HG03064 (cell line): ENCODE results near the gene UNC79.
A peak's percentile ranks its signal among the peaks of the same experiment; 100 is the strongest.
"Not testable (repeated sequence)": the region's sequence is repeated elsewhere in the genome, so short reads cannot be mapped to it uniquely, and the experiment has no call there.

Experiments used
- ATAC-seq: cut with Tn5 transposase; IDR thresholded peaks from one replicate; pipeline ENCODE4 v1.9.1; 2021; ENCODE audit warnings: low read depth; ENCODE audit not compliant: unreplicated experiment

UNC79 gene

DNA sequence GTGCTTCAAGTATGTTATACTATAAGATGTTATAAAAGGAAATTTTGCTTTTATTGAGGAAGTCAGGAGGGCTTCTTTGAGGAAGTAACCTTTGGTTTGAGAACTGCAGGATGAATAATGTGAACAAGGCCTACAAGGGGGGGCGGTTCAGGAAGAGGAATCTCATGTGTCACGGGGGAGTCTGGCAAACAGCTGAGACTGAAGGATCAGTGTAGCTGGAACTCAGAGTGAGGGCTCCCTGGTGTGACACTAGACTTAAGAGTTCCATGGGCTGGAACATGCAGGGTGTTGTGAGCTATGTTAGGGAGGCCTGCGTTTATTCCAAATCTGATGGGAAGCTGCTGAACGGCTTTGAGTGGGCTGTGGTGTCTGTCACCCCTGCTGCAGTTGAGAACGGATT is 62.3 kb downstream of the UNC79 start:
- no peak for ATAC-seq

DNA sequence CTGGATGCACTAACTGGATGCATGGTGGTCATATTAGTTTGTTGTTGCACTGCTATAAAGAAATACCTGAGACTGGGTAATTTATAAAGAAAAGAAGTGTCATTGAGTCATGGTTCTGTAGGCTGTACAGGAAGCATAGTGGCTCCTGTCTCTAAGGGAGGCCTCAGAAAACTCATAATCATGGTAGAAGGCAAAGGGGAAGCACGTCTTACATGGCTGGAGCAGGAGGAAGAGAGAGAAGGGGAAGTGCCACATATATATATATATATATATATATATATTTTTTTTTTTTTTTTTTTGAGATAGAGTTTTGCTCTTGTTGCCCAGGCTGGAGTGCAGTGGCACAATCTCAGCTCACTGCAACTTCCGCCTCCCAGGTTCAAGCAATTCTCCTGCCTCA is 62.9 kb downstream of the UNC79 start:
- not testable (repeated sequence) for ATAC-seq

DNA sequence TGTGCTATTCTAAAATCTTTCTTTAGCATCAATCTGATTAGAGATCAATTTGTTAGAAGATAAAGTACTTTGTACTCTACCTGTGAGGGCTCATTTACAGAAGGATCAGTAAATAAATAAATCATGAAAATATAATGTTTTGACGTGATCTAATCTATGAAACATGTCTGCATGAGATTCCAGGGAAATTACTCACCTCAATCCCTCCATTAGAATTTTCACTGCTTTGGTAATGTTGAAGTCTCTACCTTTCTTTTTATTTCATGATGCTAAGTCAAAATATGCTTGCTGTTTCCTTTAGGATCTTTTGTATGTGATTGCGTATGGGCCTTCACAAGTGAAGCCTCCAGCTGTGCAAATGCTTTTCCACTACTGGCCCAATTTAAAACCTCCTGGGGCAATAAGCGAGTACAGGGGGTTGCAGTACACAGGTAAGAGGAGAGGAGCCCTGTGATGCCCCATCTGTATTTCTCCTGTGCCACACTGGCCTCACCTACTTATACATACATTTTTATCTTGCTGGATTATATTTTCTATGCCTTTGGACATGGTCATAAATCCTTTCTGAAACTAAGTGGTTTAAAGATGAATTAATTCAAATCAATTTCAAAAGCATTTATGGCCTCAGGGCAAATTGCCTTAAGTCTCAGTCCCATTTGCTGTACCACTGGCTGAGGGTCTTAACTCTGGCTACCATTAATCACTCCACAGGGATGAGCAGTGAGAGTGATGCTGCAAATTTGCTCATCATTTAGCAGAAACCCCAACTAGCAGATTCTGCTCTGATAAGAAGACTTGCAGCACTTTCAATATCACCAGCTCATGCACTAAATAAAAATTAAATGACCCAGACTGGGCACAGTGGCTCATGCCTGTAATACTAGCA is 66.4 kb downstream of the UNC79 start:
- ATAC-seq = no peak

DNA sequence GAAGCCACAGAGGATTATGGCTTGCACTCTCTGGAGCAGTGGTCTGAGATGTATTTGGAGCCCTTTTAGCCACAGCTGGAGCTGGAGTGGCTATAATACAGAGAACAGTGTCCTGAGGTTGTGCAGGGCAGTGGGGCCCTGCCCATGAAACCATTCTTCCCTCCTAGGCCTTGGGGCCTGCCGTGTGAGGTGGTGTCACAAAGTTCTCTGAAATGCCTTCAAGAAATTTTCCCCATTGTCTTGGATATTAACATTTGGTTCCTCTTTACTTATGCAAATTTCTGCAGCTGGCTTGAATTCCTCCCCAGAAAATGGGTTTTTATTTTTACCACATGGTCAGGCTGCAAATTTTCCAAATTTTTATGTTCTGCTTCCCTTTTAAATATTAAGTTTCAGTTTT is 79.3 kb downstream of the UNC79 start:
- no peak for ATAC-seq

DNA sequence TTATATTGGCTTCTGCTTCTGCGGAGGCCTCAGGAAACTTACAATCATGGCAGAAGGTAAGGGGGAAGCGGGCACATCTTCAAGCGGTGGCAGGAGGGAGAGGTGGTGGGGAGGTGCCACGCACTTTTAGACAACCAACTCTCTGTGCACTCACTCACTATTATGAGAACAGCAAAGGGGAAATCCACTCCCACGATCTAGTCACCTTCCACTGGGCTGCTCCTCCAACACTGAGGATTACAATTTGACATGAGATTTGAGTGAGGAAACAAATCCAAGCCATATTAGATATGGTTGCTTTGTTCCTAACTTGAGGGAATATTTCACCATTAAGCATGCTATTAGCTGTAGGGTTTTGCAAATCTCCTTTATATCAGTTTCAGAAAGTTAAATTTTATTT is 80.3 kb downstream of the UNC79 start:
- ATAC-seq = no peak

DNA sequence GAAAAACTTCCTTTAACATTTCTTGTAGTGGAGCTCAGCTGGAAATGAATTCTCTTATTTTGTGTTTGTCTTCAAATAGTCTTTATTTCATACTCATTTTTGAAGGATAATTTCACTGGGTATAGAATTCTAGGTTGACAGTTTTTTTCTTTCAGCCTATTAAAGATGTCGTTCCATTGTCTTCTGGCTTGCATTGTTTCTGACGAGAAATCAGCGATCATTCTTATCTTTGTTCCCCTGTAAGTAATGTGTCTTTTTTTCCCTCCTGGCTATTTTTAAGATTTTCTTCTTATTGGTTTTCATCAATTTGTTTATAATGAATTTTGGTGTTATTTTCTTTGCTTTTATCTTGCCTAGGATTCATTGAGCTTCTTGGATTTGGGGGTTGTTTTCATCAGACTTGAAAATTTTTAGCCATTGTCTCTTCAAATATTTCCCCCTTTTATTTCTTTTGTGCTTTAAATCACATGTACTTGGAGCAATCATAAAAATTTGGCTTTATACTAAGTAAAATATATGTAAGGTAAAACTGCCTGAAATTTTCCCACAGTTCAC is 89.4 kb downstream of the UNC79 start:
- no peak for ATAC-seq

DNA sequence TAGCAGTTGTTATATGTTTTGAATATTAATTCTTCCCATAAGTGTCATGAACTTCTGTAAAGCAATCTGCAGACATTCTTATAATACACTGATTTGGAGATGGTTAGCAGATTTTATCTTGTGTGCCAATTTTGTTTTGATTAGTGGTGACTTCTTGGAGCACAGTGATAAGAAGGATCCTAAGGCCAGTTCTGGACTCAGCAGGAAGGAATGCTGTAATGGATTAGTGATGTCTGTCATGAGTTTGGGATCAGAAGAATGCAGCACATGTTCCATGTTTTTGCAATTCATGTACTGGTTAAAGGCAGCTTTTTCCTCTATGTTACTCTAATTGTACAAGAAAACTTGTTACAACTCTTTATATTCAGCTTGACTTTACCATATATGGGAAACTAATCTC is 91.5 kb downstream of the UNC79 start:
- ATAC-seq = no peak

DNA sequence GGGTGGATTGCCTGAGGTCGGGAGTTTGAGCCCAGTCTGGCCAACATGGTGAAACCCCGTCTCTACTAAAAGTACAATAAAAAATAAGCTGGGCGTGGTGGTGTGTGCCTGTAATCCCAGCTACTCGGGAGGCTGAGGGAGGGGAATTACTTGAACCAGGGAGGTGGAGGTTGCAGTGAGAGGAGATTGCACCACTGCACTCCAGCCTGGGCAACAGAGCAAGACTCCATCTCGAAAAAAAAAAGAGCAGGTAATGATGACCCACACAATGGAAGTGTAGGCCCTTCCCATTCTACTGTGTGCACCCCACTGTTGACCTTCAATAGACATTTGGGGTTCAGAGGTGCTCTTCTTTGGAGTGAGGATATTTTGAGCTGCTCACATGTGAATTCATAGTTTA is 94.5 kb downstream of the UNC79 start:
- not testable (repeated sequence) for ATAC-seq

DNA sequence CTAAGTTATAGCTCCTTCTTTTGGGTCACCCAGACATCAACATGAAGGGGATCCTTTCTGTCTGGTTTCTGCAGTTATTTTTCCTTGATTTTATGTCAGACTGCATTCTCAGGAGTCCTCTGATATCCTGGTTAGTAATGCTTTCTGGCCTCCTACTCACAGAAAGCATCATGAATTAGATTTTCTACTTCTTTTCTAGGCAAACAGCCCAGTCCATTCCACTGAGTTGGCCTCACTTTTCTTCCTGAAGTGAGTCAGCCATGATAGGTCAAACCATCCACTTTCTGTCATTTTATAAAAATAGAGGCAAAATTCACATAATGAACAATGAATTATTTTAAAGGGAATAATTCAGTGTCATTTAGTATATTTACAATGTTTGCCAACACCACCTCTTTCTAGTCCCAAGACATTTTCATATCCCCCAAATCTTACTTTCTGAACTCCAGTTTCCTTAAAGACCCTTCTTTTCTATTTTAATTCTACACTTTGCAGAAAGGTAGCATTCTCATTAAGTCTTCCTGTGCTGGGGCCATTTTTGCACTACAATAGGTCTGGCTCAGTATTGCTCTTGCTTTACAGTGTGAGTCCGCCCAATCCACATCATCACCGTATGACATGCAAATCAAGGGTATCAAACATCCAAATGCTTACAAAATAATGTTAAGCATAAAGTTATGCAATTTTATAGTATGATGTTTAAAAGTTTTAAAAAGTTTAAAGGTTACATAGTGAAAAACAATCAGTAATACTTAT is 95.1 kb downstream of the UNC79 start:
- no peak for ATAC-seq

DNA sequence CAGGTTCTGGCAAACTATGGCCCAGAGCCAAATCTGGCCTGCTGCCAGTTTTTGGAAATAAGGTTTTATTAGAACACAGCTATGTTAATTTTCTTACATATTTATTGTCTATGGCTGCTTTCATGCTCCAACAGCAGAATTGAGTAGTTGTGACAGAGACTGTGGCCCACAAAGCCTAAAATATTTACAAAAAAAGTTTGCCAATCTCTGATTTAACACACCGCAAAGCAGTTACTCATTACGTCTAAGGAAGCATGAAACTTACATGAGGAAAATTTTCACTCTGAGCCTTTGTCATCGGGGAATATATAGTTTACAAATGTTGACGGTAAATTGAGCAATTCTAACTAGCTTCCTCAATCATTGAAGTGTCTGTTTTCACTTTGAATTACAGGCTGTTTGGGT is 96.5 kb downstream of the UNC79 start:
- ATAC-seq = no peak

DNA sequence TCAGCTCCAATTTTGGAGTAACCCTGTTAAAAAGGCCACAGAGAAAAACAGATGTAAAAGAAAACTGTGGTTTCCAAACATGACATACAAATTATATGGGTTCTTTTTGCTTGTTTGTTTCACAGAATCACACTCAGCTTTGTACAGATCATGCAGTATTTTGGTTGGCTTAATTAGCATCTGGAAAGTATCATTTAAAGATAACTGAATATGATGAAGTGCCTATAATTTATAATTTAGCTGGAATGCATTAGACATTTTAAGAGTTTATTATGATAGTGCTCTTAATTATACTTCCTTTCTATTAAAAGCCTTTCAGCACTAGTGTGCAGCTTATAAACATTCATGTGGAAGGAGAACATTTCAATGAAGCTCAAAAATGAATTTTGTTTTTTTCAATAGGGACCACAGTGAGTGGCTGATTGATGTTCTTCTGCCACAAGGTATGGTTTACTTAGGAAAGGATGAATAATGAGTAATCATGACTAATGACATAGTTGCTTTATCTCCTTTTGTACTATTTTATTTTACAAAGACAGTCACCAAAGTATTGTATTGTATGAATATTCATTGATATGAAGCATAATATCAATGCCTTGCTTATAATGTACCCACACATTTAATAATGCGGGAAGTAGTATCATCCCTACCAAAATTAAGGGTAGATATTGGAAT is 98.3 kb downstream of the UNC79 start:
- no peak for ATAC-seq

DNA sequence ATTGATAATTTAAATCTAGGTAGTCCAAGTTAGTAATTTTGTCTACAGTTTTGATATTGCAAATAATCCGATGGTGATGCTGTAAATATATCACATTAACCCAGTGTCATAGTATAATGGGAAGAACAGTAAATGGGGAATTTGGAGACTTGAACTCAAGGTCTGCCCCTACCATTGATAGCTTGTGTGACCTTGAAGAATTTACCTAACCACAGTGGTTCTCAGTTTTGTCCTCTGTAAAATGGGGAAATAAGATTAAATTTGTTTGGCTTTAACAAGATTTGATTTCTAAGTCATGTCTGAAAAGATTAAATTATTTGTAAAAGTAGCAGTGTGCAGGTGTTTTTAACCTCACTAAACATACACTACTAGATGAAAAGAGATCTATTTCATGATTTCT is 100.9 kb downstream of the UNC79 start:
- no peak for ATAC-seq

DNA sequence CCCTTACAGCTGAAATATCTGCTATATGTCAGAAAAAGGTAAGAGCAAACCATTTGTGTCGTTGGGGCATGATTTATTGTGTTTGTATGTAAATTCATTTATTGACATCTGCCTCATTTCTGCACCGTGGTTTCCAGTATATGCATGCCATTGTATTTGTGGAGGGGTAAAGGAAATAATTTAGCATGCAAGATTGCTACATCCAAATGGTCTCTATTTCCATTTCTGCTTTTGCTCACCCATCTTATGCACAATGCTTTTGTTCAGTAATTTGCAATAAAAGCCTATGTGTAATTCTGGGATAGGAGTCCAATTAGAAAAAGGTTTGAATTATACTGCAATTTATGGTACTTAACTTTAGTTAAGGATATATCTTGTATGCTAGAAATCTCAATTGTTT is 101.8 kb downstream of the UNC79 start:
- ATAC-seq = no peak

DNA sequence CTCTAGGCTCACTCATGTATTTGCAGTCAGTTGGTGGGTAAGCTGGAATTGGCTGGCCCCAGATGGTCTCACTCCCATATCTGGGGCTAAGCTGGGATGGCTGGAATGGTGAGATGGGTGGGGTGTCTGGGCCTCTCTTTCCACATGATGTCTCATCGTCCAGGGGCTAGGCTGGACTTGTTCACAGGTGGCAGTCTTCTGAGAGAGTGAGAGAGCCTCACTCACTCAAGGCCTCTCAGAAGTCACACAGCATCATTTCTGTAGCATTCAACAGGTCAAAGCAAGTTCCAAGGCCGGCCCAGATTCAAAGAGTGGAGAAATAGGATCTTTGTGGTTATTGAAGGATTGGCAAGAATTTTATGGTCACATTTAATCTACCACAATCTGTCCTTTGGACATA is 102.7 kb downstream of the UNC79 start:
- ATAC-seq = no peak

DNA sequence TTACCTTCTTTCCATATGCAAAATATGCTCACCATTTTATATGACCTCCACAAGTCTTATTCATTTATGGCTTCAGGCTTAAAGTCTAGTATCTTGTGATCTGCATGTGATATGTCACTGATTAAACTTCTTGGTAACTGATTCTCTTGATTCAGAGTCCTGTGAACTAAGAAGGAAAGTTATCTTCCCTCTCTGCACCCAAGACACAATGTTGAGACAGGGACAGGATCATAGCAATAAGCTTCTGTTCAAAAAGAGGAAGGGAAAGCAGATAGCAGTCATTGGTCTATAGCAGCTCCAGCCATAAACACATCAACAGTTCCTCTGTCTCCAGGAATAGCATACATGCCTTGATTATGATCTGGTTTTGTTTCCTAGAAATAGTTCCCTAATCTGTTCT is 103.1 kb downstream of the UNC79 start:
- peak; percentile 73 for ATAC-seq

DNA sequence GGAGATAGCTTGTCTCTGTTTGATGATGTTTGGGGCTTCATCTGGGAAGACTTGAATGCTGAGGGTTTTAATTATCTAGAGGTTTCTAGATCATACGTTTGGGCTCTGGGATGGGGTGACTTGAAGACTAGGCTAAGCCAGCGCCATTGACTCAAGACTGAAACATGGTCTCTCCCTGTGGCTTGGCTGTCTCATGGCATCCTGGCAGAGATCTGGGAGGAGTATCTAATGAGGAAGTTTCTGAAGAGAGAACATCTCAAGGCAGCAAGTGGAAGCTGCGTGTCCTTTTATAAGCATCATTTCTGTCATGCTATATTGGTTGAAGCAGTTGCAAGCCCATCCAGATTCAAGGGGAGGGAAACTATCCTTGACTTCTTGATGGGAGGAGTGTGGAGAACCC is 104.8 kb downstream of the UNC79 start:
- no peak for ATAC-seq

DNA sequence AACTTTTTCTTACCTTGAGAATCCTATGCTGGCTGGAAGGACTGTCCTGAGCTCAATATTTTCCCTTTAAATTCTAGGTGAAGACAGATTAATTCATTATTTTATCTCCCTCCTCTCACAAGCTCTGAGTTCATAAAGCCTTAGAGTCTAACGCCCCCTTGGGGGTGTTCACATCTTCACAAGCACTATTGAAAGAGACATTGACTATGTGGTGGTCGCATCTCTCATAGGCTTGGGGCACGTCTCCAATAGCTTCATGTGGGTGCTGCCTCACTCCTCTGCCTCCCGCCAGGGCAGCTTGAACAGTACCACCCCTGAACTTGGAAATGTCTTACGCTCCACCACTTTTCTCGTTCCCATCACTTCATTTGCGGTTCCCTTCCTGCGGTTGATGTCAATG is 106.2 kb downstream of the UNC79 start:
- no peak for ATAC-seq

DNA sequence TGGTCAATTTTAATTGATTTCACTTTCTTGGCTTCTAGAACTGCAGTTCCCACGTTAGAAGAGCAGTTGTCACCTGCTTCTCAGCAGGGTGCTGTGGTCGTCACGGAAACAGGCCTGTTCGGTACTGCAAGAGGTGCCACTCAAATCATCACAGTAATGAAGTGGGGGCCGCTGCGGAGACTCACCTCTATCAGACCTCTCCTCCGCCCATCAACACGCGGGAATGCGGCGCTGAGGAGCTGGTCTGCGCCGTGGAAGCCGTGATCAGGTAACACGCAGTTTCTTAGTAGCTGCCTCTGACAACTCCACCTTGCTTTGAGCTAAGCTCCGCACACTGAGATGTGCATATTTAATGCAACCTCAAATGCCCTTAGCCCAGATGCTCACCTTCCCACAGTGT is 107.2 kb downstream of the UNC79 start:
- no peak for ATAC-seq

DNA sequence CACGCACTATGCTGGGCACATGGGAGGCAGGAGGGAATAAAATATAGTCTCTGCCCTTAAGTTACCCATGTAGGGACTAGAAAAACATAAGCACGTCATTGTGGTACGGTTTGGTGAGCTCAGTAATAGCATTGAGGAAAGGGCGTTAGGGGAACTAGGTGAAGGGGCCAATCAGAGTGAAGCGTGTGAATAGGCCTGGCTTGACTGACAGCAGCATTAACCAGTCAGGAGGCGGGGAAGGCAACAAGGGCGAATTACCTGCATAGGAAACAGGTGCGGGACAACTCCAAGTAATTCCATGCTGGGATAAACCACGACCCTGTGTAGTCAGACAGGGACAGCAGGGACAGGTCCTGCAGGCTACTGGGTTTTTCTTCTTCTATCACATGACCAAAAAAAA is 107.7 kb downstream of the UNC79 start:
- no peak for ATAC-seq

DNA sequence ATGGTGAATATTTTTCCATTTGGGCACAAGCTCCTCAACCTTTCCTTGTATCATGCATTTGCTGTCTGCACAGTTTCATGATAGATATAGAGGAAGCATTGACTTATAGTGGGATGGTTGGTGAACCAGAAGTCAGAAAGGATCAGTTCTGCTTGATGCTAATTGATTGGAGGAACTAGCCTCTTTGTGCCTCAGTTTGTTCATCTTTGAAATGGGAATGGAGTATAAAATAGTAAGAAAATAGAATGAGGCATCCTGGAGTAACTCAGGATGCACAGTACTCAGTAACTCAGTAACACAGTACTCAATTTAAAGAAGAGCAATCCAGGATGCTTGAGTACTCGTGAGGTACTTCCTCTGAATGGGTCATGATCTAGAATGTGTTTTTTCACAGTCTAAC is 109.5 kb downstream of the UNC79 start:
- no peak for ATAC-seq

DNA sequence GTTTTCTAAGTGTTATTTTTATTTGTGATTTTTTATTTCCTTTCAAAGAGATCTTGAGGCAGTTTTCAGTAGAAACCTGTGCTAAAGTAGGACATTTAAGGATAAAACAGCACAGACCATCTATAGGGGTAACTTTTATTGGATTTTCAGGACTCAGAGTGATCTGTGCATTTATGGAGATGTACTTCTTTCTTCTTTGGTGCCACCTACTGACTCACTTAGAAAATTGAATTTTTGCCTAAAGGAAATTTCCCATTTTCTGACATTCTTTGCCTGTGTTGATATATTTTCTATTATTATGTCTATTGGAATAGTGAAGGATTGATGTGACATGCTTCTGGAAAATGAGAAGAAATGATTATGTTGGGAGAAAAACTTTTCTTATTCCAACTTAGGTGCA is 113.0 kb downstream of the UNC79 start:
- ATAC-seq = no peak
